Measurements from ENCODE around the gene IFIT2. TPM values are rescaled to one million over a fixed set of nuclear protein-coding genes. Genes with fewer than 3 reads are reported as not detected.

Gene IFIT2
- total RNA-seq, 1 experiment from 2014 or later: 1.0 TPM

GRCh38 chr10:89338713-89339112, 36.9 kb downstream of the IFIT2 start:
- no peaks in the 10 kb centered on the region for H3K79me2 ChIP-seq (ENCODE audit: insufficient read depth, low read length)
- intact Hi-C loops (cut with micrococcal nuclease): no loop called here
- no peaks in the 10 kb centered on the region for H3K9me2 ChIP-seq (ENCODE audit: insufficient read depth)
- no peaks in the 10 kb centered on the region for H4K20me1 ChIP-seq (ENCODE audit: insufficient read depth)
- no peak overlapping the region for H3K27ac ChIP-seq (ENCODE audit: low read depth, low read length)
- DNase-seq (ENCODE audit: low read depth, low spot score) (no peak), ATAC-seq (no peak)
- no peaks in the 10 kb centered on the region for H3K9me3 ChIP-seq (ENCODE audit: control insufficient read depth in 1 of 2, insufficient read depth in 1 of 2, low read depth in 1 of 2, low read length in 2 of 2)
- H3K36me3 ChIP-seq (ENCODE audit: control insufficient read depth in 1 of 2, insufficient read depth in 2 of 2, low read length in 2 of 2): no peaks in the 10 kb centered on the region
- RAD21 ChIA-PET (ENCODE audit: low non-redundant PET in 1 of 2, low total read pairs in 2 of 2, uncharacterized antibody in 2 of 2, unreplicated experiment in 2 of 2): no interaction called here
- H3K9ac ChIP-seq (ENCODE audit: low read length): no peak overlapping the region
- TF ChIP-seq ELF1 (IDR thresholded peaks at IDR 0.05; ENCODE audit: borderline replicate concordance, low read depth) (no peak), ZBTB33 (IDR thresholded peaks at IDR 0.05; ENCODE audit: extremely low read depth, insufficient replicate concordance, low read length) (no peak), SIN3A (IDR thresholded peaks at IDR 0.05; ENCODE audit: low read depth) (no peak), RAD21 (IDR thresholded peaks at IDR 0.05; ENCODE audit: low read depth) (no peak), TCF7L2 (IDR thresholded peaks at IDR 0.05; ENCODE audit: borderline replicate concordance, extremely low read depth, insufficient read depth, insufficient read length) (no peak), ZFX (IDR thresholded peaks at IDR 0.05) (no peak), SP1 (IDR thresholded peaks at IDR 0.05; ENCODE audit: low read depth) (no peak), YY1 (IDR thresholded peaks at IDR 0.05; ENCODE audit: extremely low read depth, insufficient replicate concordance, low read depth, low read length) (no peak)
- CTCF ChIA-PET: no interaction called here
- BruUV-seq (replicated peaks): no TSS peak
- H3K4me2 ChIP-seq (ENCODE audit: low read length): no peak overlapping the region
- POLR2A ChIA-PET: no interaction called here
- H3K4me1 ChIP-seq (ENCODE audit: control insufficient read depth in 1 of 2, insufficient read depth in 2 of 2, low read length in 2 of 2): peaks cover 3 to 15% of the 10 kb centered on the region in 2 experiments; a peak in 2 of 4 replicates
- H3K27me3 ChIP-seq (ENCODE audit: insufficient read depth, low read length): no peaks in the 10 kb centered on the region
- H2AFZ ChIP-seq (ENCODE audit: low read depth, low read length, poor library complexity, severe bottlenecking): no peak overlapping the region
- H3K4me3 ChIP-seq (replicated peaks in 1 of 2; ENCODE audit: low read depth in 1 of 2, low read length in 2 of 2): no peak overlapping the region

GRCh38 chr10:89339875-89340274, 38.0 kb downstream of the IFIT2 start:
- Histone ChIP-seq H3K36me3 (ENCODE audit: control insufficient read depth in 1 of 2, insufficient read depth in 2 of 2, low read length in 2 of 2) (no peaks in the 10 kb centered on the region), H3K4me2 (ENCODE audit: low read length) (no peak overlapping the region), H3K27ac (ENCODE audit: low read depth, low read length) (no peak overlapping the region), H3K9ac (ENCODE audit: low read length) (no peak overlapping the region), H3K4me1 (ENCODE audit: control insufficient read depth in 1 of 2, insufficient read depth in 2 of 2, low read length in 2 of 2) (peaks cover 3 to 11% of the 10 kb centered on the region in 2 experiments; a peak in 2 of 4 replicates), H4K20me1 (ENCODE audit: insufficient read depth) (no peaks in the 10 kb centered on the region), H3K4me3 (replicated peaks in 1 of 2; ENCODE audit: low read depth in 1 of 2, low read length in 2 of 2) (no peak overlapping the region), H3K9me3 (ENCODE audit: control insufficient read depth in 1 of 2, insufficient read depth in 1 of 2, low read depth in 1 of 2, low read length in 2 of 2) (no peaks in the 10 kb centered on the region), H3K27me3 (ENCODE audit: insufficient read depth, low read length) (no peaks in the 10 kb centered on the region), H2AFZ (ENCODE audit: low read depth, low read length, poor library complexity, severe bottlenecking) (no peak overlapping the region), H3K9me2 (ENCODE audit: insufficient read depth) (no peaks in the 10 kb centered on the region), H3K79me2 (ENCODE audit: insufficient read depth, low read length) (no peaks in the 10 kb centered on the region)
- BruUV-seq (replicated peaks): no TSS peak
- TF ChIP-seq POLR2A (IDR thresholded peaks at IDR 0.05; ENCODE audit: borderline replicate concordance, extremely low read depth, insufficient read depth, insufficient read length) (no peak), FOSL1 (IDR thresholded peaks at IDR 0.05; ENCODE audit: low read depth) (no peak)
- intact Hi-C loops (cut with micrococcal nuclease): no loop called here
- POLR2A ChIA-PET: no interaction called here
- DNase-seq (ENCODE audit: low read depth, low spot score): no peak
- RAD21 ChIA-PET (ENCODE audit: low non-redundant PET in 1 of 2, low total read pairs in 2 of 2, uncharacterized antibody in 2 of 2, unreplicated experiment in 2 of 2): no interaction called here
- no peak for ATAC-seq
- CTCF ChIA-PET: no interaction called here

Measured in HCT116 (cell line).